NCI-H774 (cell line): Measurements from ENCODE around the gene TOPBP1.
"Not testable (repeated sequence)": the region's sequence is repeated elsewhere in the genome, so short reads cannot be mapped to it uniquely, and the experiment has no call there.

Experiments used
- DNase-seq: peaks from one replicate; lab custom pipeline; 2025; lab: John Stamatoyannopoulos, UW

The TOPBP1 gene

GRCh38 chr3:133572158-133573053 lies 89.3 kb downstream of the TOPBP1 start:
- DNase-seq: no peak

- DNase-seq: no peak
These were observed 90.8 kb downstream of the TOPBP1 start for GRCh38 chr3:133570937-133571320.

GRCh38 chr3:133570139-133570936 lies 91.4 kb downstream of the TOPBP1 start:
- no peak for DNase-seq

GRCh38 chr3:133568294-133569014 lies 93.3 kb downstream of the TOPBP1 start:
- no peak for DNase-seq

GRCh38 chr3:133563816-133564215 lies 97.9 kb downstream of the TOPBP1 start:
- no peak for DNase-seq

DNA sequence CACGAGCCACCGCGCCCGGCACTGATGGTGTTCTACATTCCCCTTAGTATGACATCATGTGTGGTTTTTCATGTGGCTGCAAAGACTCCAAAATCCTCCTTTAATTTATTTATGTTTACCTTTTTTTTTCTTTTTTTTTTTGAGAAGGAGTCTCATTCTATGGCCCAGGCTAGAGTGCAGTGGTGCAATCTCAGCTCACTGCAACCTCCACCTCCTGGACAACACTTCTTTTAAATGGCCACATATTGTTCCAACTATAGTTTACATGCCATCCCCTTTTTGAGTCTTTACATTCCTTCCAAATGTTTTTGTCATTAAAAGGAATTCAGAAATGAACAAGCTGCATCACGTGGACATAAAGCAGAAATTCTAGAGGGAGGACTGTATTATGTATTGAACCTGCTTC lies 98.6 kb downstream of the TOPBP1 start:
- DNase-seq: no peak

GRCh38 chr3:133562376-133562775 lies 99.4 kb downstream of the TOPBP1 start:
- DNase-seq: no peak

DNA sequence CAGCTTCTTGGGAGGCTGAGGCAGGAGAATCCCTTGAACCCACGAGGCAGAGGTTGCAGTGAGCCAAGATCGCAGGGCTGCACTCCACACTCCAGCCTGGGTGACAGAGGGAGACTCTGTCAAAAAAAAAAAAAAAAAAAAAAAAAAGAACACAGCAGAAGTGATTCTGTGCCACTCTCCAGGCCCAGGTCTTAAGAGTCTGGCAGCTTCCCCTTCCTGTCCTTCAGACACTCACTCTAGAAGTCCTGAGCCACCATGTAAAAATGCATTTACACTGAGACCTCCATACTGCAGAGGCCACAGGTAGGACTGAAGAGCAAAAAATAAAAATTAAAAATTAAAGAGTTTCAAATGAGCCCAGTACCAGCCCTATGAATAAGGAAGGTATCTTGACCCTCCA lies 100.1 kb downstream of the TOPBP1 start:
- no peak for DNase-seq

DNA sequence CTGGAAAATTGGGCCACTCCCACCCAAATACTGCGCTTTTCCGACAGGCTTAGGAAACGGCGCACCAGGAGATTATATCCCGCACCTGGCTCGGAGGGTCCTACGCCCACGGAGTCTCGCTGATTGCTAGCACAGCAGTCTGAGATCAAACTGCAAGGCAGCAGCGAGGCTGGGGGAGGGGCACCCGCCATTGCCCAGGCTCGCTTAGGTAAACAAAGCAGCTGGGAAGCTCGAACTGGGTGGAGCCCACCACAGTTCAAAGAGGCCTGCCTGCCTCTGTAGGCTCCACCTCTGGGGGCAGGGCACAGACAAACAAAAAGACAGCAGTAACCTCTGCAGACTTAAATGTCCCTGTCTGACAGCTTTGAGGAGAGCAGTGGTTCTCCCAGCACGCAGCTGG lies 110.2 kb downstream of the TOPBP1 start:
- DNase-seq: not testable (repeated sequence)
